Daoy (cell line): ENCODE data around the gene FGF14. TPM values are rescaled to one million over a fixed set of nuclear protein-coding genes. Genes with fewer than 3 reads are reported as not detected.
A peak's percentile ranks its signal among the peaks of the same experiment; 100 is the strongest.

Experiments used
- DNase-seq: peaks from one replicate; pipeline ENCODE4 v3.0.0-alpha.2; 2015; ENCODE audit warnings: low read depth
- total RNA-seq: library from RNA; depleted of rRNA; stranded (reverse); fragments of >200 nt; shearing (Covaris generic); gene quantifications from 2 replicates; pipeline ENCODE4 v1.2.3, GENCODE V29; 2014

The FGF14 gene
- total RNA-seq, 1 experiment from 2014 or later = 0.06 TPM

DNA sequence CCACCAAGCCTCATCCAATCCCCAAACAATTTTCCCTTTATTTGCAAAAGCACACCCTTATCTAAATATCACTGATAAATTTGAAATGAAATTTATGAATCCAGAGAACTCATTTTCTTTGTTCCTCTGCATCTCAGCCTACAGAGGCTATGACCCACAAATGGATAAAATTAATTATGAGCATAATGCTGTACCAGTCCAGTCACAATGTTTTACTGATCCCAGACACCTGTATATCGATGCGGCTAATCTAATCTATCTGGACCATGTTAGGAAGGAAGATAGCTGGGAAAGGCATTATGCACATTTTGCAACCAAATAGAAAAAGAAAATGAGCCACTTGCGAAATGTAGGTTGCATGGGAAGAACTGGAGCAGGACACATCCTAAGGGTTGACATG is 150.0 kb downstream of the FGF14 start:
- DNase-seq = no peak

DNA sequence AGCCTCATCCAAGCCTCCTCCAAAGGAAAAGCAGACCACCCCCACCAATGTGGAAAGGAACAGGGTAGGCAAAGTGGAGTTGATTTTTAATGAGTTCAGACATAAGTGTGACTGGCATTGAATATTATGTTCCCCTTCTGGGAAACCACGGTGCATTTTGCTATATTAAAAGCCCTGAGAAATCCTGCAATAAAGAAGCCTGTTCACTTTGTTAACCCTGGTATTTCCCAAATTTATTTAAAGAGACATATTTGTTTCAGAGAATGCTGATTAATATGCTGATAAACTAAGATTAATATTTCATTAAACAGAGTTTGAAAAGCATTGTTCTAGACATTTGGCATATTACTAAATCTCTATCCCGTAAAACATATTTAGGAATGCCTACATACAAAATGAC is 151.4 kb downstream of the FGF14 start:
- DNase-seq = no peak

DNA sequence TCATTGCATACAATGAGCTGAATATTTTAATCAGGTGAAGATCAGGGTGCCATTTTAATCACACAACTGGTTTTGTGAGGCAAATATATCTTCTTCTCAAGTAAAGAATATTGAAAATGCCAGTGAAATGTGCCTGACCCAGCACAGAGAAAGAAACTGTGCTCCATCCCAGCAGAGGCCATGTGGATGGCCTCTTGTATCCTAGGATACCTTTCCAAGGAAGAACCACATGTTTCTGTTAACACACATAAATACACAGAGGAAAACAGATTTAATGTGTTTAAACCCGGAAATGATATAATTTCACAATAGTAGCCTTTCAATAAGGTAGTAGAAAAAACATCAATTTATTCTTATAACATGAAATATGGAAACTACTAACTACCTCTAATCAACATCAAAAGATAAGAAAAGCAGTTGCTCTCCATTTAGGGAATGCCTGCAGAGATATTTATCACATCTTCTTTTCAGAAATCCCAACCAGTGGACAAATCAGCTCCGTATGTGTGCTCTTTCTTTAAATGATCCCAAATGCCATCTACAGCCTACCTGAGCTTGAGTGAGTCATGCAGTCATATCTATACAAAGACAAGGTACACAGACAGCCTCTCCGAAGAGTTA is 157.1 kb downstream of the FGF14 start:
- DNase-seq = no peak

DNA sequence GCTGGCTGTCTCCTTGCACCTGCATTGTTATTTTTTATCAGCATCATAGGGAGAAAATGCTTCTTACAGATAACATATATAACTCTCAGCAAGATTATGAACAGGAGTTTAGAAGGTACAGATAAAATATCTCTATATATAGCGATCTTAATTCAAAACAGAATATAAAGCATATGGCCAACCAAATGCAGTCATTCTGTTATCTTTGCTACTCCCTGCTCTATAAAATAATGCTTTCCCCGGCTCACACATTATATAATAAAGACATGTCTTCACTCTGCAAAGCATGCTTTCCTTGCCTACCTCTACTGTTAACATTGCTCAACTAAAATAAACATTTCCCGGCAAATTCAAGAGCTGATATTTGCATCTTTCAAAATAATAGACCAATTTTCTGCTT is 161.7 kb downstream of the FGF14 start:
- DNase-seq = no peak

DNA sequence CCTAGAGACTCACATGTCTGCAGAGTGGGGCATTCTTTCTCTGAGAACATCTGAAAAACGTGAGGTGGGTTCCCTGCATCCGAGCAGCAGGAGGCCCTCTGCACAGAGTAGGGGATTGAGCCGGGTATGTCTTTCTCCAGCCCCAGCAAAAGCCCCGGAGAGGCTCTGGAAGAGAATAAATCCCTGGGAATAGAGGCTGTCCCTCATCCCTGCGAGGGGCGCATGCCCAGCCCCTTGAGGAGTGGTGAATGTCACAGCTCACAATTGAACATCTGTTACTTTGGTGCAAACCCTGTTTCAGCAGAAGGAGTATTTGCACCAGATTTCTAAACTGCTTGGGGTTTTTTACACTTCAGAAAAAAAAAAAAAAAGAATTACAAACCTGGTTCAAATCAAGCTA is 164.6 kb downstream of the FGF14 start:
- DNase-seq = no peak

DNA sequence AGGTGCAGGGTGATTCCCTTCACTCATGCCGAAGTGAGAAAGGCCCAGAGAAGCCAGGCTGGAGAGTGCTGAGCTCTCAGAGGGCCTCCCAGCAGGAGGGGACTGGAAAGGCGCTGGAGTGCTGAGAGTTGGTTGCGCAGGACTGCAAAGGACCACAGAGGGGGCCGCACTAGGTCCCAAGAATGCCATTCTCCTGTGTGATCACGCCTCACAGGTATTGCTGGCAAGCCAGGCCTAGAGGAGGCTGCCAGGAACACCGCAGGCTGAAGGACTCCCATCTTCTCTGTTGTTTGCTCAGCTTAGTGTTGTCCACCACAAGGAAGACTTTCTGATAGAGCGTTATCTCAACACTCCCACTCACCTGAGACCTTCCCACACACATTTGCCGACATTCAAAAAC is 165.0 kb downstream of the FGF14 start:
- DNase-seq = no peak

DNA sequence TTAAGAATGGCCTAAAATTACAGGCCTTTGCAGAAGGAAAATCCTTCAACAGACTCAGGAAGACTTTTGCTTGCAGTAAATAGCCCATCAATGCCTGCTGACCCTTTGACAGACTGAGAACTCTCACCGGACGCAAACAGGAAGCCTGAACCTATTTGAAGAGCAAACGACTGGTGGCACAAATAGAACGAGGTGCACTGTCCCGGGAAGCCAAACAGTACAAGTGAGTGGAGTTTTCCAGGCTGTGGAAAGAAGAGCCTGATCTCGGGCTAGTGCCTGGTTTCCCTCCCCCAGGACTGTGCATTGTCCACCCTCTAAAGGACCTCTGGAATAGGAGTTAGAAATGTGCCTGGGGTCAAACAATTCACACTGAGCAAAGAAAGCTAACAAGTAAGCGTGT is 165.5 kb downstream of the FGF14 start:
- no peak for DNase-seq

DNA sequence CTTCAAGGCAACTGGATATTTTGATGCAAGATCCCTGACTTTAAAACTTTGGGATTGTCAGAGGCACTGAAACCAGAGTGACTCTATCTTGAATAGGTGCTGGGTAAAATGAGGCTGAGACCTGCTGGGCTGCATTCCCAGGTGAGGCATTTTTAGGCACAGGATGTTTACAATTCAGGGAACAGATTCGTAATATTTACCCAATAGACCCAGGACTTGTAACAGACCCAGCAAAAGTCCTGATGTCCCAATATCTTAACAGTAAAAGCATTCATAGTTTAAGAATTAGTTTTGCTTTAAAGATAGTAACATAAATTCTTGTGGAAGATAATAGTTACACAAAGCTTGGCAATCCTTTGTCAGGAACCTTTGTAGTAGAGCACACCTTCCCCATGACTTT is 166.2 kb downstream of the FGF14 start:
- DNase-seq = no peak

DNA sequence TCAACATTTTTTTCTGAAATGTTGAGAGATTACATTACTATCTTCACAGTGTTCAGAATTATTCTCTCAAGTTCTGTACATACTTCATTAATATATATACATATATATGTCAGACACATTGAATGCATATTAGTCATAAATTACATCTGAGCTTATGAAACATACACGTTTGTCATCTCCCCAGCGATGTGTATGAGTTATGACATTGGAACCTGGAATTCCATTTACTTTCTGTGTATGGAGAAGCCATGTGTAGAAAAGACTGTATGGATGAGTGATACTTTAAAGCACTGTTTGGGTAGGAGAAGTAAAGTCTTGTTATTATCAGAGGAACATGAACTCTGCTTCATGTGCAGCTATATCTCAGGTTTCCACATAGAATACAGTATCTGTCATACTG is 167.2 kb downstream of the FGF14 start:
- DNase-seq = no peak

DNA sequence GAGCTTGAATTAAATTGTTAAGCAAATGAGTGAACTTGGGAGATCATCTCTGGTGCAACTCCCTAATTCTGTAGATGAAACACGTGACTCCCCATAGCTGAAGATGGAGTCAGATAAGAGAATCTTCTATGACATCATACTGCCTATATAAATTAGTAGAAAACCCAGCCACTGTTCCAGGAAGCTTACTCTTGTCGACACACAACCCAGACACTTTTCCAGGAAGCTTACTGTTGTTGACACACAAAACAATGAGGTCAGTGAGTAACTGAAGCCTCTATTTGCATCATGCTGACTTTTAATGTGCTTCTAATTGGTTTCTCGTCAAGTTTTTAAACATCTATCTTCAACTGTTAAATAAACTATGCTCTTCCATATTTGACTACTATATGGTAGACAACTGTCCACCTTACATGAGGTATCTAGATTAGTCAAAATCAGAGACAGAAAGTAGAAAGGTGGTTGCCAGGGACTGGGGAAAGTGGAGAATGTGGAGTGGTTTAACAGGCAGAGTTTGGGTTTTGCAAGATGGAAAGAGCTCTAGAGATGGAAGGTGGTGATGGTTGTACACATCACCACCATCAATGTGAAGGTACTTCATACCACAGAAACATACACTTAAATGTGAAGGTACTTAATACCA is 168.2 kb downstream of the FGF14 start:
- no peak for DNase-seq

DNA sequence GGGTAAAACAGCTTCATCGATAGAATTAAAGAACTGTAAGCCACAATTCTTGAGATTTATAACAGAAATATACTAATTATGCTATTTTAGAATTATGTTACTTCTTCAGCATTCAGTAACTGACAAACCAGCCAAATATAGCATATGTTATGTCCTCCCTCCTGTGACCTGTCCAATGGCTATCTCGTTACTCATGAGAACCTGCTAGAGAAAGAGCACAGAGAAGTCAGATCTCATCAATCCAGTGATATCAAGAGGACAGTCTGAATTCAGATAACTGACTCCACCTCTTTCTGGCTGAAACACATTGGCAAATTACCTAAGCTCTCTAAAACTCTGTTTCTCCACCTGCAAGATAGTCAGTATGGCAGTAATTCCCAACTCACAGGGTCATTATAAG is 170.4 kb downstream of the FGF14 start:
- no peak for DNase-seq

DNA sequence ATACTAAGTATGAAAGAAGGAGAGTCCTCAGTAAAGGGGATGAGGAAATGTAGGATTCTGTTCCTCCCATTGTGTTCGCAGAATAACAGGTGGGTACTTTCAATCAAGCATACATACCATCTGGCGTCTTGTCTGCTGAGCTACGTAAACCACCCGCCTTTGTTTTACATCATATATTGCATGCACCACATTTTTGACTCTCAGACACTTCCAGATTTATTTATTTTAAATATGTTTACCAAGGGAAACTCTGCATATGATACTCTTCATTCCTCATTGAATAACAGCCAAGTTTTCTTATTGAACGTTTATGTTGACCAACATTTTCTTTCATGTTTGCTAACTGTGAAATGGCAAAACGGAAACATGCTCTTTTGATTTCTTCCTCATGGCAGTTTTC is 174.1 kb downstream of the FGF14 start:
- no peak for DNase-seq

DNA sequence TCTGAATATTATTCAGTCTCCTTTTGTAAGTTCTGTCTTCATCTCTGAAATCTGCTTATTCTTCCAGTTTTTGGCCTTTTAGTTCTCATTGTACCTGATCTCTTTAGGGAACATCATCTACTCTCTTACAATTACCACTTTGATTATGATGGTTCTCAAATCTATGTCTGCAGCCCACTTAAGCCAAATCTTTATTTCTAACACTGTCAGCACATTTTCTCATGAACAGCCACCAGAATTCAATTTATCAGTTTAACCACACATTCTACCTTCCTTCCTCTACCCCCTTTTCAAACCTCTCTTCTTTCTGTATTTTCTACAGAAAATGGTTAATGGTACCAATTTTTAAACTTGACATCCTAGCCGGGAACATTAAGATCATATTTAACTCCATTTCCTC is 175.3 kb downstream of the FGF14 start:
- DNase-seq = no peak

DNA sequence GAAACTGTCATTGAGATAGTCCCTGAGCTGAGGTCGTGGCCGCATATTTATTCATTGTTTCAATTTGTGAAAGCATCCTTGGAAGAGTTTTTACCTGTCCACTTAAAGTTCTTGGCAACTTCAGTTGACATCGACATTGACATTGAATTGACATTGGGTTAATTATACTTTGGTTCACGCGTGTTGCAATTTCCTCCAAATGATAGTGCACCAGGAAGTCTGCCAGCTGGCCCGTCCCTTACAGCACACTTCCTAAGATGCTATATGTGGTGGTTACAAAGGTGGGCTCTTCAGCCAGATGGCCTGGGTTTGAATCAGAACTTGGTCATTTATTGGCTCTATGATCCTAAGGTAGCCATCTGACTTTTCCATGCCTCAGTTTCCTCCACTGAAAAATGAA is 176.0 kb downstream of the FGF14 start:
- no peak for DNase-seq

DNA sequence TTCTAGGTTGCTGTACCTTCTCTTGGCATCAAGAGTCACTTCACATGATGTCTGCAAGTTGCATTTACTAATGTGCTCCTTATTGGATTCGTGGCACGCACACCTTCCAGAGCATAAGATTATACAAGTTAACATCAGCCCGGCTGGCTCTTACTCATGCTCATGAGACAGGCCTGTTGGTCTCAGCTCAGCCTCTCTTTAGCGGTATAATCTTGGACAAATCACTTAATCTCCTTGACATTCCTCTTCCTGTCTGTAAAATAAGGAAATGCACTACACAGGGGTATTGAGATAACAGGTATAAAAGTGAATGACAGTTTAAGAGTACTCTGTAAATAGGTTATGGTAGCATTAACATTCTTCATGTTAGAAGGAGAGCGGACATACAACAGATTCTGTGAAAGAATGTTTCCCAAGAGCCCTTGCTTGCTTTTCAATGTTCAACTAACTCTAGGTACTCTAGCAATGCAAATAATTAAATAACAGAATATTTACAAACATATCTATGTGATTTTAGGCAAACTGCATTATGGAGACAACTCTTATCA is 181.1 kb downstream of the FGF14 start:
- DNase-seq = no peak

DNA sequence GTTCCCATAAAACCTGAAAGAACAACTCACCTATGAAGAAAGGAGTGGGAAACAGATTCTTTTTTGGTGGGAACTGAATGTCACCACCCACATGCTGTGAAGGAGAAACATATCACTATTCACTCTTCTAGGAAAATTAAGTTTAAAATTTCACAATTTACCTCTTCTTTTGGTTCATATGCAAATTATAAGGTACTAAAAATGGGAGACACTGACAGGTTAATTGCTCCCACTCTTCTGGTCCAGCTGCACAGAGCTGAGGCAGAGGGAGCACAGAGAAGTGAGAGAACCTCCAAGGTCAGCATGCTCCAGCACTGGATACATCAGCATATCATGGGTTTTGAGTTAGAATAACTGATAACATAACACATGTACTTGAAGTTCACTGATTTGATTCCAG is 186.9 kb downstream of the FGF14 start:
- no peak for DNase-seq

DNA sequence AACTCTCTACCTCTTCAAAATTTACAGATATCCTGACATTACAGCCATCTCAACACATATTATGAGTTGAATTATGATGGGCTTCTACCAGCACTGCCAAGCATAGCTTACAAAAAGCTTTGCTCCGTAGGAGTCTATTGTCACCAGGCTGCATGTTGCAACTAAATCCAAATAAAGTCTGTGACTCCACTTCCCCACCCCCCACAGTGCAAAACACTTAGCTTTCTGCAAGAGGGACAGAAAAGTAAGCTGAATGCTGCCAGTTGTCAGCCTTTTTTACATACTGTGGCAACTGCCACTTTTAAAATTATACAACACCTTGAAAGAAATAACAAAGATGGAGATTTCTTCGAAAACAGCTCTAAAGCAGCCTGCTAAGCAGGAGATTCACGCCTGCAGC is 189.1 kb downstream of the FGF14 start:
- DNase-seq = no peak

DNA sequence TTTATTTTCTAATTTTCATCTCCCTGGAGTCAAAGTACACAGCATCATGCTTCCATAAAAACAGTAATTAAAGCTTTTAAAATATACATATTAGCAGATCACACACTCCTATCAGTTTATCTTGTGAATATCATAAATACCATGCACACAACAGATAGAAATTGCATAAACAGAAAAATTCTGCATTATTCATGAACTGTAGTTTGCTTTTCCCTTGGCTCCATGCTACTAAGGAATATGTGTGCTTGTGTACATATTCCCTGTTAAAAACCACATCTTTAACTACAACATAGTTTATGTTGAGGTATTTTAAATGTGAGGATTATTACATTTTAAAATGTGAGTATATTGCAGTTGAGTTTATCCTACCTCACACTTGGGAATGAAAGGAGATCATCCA is 193.5 kb downstream of the FGF14 start:
- DNase-seq = no peak

DNA sequence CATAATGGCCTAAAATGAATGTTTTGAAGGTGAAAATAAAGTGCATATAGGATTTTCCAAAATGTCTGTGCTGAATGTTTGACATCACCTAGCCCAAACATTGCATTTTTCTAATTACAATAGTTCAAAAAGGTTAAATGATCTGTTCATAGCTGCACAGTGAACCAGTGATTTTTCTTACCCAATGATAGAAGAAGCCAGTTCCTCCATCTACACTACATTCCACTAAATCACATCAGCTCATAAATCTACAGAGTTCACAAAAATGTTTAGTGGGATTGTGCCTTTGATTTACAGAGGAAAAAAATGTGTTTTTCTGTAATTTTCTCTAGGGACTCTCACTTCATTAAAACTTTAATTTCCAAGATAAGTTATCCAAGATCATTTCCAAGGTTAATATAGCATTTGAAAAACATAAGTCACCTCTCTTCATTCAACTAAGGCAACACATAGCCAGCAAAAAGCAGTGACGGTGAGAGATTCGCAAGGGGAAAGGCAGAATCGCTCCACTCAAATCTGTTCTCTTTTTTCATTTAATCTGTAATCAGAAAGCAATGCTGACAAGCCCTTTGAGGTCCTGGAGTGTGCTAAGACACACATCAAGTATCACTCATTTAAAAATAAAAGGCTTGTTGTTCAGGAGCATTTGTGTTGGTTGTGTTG is 194.0 kb downstream of the FGF14 start:
- no peak for DNase-seq

DNA sequence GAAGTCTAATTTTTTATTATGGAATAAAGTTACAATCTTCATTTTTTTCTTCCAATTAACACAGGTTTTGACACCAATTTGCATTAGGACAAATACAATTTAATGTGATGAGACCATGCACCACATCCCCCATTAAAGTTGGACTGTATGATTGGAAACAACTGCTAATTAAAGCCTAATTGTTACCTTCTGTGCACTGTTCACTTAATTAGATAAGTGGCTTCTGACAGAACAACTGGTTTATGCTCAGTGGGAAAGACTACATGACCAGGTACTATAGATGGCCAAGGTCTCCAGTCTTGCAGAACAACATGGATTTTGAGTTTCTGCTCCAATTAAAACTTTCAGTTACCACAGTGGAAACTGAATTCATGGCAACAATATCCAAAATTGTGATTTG is 198.1 kb downstream of the FGF14 start:
- DNase-seq = no peak

DNA sequence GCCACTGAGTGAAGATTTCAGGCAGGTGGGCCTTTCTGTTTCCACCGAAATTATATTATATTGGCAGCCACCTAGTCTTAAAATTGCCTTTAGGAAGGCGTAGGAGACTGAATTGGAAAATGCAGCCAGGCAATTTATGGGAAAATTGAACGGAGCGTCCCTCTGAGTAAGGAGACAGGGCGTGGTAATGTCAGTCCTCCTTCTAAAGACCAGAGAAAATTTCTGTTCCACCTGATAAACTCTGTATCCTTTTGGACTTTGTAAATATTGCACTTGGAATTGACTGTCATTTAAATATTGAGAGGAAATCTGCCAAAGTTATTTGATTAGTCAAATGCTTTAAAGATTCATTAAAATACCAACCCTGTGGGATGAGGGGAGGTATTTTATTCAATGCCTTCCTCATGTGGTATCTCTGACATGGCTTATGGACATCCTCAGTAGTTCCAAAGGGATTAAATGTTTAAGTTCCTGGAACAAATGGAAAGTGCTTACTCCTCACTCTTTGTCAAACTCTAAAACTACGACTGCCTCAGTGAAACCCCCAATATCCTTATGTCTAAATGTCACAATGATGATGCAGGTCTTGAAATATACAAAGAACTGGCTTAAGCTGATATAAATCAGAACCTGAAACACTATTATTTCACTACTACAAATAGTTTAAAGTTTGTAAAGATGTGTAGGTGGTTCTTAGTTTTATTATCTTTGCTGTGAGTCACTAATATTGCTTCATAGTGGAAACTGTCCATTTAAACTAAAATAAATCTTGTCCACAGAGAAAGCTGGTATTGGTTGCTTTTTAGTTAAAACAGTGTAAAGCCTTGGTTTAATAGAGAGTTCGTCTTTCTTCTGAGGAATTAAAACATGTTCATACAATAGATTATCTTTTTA is 203.2 kb downstream of the FGF14 start:
- no peak for DNase-seq

DNA sequence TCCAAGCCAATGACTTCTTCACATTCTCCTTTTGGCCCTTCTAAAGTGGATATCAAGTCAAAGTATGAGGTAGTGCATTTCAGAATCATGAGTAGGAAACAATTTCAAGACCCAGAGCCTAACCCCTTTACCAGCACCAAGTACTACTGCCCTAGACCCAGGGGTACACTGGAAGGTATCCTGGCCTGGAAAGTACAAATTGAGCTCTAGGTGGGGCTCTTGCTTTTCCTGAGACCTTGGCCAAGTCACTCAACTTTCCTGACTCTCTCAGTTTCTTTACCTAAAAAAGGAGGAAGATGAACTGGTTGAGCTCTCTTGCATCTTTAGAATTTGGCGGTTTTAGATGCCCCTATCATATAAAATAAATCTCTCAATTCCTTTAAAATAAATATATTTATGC is 204.7 kb downstream of the FGF14 start:
- peak; percentile 19 for DNase-seq
